ENCODE data around the gene TMEM205. TPM values are rescaled to one million over a fixed set of nuclear protein-coding genes. Genes with fewer than 3 reads are reported as not detected.
A peak's percentile ranks its signal among the peaks of the same experiment; 100 is the strongest.

Gene TMEM205
- total and polyA plus RNA-seq, 2 of the 13 experiments (the other 11 are each of a cell fraction or from before 2014, with no cell fraction given), result 45.5 to 98.7 TPM

GRCh38 chr19:11380653-11381537 lies 34.8 kb upstream of the TMEM205 start (continued):
- TF ChIP-seq BCL3 (CRISPR knock-in tag; IDR thresholded peaks at IDR 0.05) (peak; percentile 56; the same call in 1 of the 2 replicates), ZSCAN22 (CRISPR knock-in tag; IDR thresholded peaks at IDR 0.05) (no peak), XRCC5 (optimal IDR thresholded peaks at IDR 0.05; ENCODE audit: low read length) (peak; percentile 88), FOXO1 (CRISPR knock-in tag; IDR thresholded peaks at IDR 0.05) (peak; percentile 37), GPBP1L1 (CRISPR knock-in tag; IDR thresholded peaks at IDR 0.05) (no peak), SCMH1 (CRISPR knock-in tag; IDR thresholded peaks at IDR 0.05; ENCODE audit: borderline replicate concordance) (no peak), ZNF891 (CRISPR knock-in tag; IDR thresholded peaks at IDR 0.05) (peak; percentile 62; the same call in 1 of the 2 replicates), POLR2AphosphoS2 (IDR thresholded peaks at IDR 0.05; ENCODE audit: low read depth, low read length) (no peak), ZNF350 (CRISPR knock-in tag; IDR thresholded peaks at IDR 0.05; ENCODE audit: borderline replicate concordance, low read depth) (peak; percentile 79; the same call in 1 of the 2 replicates), SP1 (IDR thresholded peaks at IDR 0.05) (no peak), SP1 (CRISPR knock-in tag; IDR thresholded peaks at IDR 0.05) (peak; percentile 82), SP140L (CRISPR knock-in tag; IDR thresholded peaks at IDR 0.05; ENCODE audit: borderline replicate concordance) (no peak), FOXC1 (CRISPR knock-in tag; IDR thresholded peaks at IDR 0.05; ENCODE audit: borderline replicate concordance) (peak; percentile 82), ZNF547 (CRISPR knock-in tag; IDR thresholded peaks at IDR 0.05) (peak; percentile 63; the same call in 1 of the 2 replicates), ZFP41 (CRISPR knock-in tag; IDR thresholded peaks at IDR 0.05; ENCODE audit: borderline replicate concordance) (peak; percentile 73; the same call in 1 of the 2 replicates), SP5 (CRISPR knock-in tag; IDR thresholded peaks at IDR 0.05; ENCODE audit: borderline replicate concordance, low read depth) (peak; percentile 72; the same call in 1 of the 2 replicates), ATM (IDR thresholded peaks at IDR 0.05; ENCODE audit: borderline replicate concordance) (no peak), EZH2 (conservative IDR thresholded peaks at IDR 0.05; ENCODE audit: low read depth, low read length) (no peak), FLYWCH1 (CRISPR knock-in tag; IDR thresholded peaks at IDR 0.05) (0 out of 2 replicates have a peak, but pooled peaks have one; percentile 82), HBP1 (CRISPR knock-in tag; IDR thresholded peaks at IDR 0.05; ENCODE audit: low read depth) (0 out of 2 replicates have a peak, but pooled peaks have one; percentile 16), FOSL1 (CRISPR knock-in tag; IDR thresholded peaks at IDR 0.05; ENCODE audit: borderline replicate concordance) (no peak), ZNF691 (CRISPR knock-in tag; IDR thresholded peaks at IDR 0.05; ENCODE audit: borderline replicate concordance, low read depth) (0 out of 2 replicates have a peak, but pooled peaks have one; percentile 74), BCL6 (CRISPR knock-in tag; IDR thresholded peaks at IDR 0.05) (peak; percentile 50; the same call in 1 of the 2 replicates), SPEN (CRISPR knock-in tag; IDR thresholded peaks at IDR 0.05; ENCODE audit: low read depth) (peak; percentile 67)
